Cerebellar cortex (tissue), 1 donor: ENCODE measurements around the gene CMTM6.
"Not testable (repeated sequence)": the region's sequence is repeated elsewhere in the genome, so short reads cannot be mapped to it uniquely, and the experiment has no call there.

ENCODE experiments used
- DNase-seq: peaks from one replicate; pipeline ENCODE4 v3.0.0-alpha.2; 2015; ENCODE audit warnings: low spot score

Gene CMTM6

DNA sequence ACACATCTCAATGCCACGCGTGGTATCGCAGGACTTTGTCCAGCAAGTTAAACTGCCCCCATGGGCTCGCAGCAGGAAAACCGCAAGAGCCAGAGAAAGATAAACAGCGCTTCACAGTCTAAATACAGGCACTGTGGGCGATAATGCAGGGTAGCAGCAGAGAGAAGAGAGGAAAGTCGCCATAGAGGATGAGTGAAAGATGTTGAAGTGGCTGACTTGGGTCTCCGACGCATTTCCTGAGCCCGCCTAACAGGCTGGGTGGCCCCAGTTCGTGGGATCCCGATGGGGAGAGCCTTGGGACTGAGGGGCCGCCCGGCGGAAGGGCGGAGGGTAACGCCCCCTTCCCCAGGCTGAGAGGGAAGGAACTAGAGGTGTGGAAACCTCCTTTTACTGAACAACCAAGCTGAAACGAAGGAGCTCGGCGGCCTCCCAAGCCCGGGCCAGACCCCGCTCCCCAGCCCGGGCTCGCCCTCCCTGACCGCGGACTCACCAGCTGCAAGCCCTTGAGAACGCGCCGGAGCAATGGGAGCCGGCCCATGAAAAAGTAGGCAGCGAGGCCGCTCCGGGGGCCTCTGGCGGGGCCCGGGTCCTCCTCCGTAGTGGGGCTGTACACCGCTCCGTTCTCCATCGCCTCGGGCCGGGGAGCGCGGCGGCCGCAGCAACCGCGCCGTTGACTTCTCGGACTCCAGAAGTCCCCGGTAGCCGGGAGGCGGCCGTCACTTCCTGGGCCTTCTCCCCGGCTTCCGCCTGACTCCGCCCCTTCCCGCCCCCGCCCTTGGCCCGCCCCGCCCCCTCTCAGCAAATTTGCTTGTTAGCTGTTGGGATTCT, at the start of gene CMTM6:
CMTM6 (minus strand) TSS at position 735 of the 828 bp plus-strand sequence; CDS start at position 628, 107 bp downstream.
- peak; percentile 84 for DNase-seq

DNA sequence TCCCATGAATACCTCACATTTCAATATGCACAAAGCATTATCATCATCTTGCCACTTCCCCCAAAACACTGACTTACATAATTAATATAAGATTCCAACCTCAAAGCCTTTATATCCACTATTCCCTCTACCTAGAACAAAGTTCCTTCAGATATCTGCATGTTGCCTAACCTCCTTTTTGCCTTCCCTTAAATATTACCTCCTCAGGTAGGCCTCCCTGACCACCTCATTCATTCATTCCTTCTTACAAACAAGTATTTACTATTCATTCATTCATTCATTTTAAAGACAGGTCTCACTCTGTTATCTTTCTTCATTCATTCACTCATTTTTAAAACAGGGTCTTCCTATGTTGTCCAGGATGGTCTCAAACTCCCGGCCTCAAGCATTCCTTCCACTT, 49.4 kb upstream of the CMTM6 start:
- DNase-seq, result no peak

- DNase-seq, result no peak
Observed at GRCh38 chr3:32551496-32551895, 48.8 kb upstream of the CMTM6 start.

DNA sequence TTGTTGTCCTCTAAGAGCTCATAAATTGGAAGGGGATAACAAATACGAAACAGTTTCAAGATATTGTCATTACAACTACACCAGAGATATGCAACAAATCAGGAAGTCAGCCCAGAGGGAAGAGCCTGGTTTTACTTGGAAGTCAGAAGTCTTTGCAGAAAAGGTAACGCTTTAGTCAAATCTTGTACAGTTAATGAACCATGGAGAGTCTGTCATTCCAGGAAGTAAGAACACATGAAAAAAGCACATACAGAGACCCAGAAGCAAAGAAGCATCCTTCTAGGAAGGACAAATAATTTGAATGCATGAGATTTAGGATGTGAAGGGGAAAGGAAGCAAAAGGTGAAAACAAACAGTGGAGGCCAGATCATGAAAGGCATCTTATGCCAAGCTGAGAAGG, 48.4 kb upstream of the CMTM6 start:
- DNase-seq, result no peak

GRCh38 chr3:32545305-32545704, 42.7 kb upstream of the CMTM6 start:
- no peak for DNase-seq

DNA sequence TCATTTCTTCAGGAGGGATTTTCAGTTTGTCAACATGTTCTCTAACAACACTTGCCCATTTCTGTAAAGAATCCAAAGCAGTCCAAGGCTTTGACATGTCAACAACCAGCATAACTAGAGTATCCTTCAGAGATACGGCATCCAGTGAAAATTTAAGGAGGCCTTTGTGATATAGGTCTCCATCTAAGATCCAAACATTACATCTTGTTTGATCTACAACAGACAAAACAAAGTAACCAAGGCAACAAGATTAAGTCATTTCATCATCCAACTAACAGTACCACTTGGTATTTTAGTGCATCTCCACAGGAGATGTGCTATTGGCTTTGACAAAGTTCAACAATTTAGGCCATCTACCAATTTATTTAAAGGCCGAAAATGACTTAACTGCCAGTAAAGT, 42.2 kb upstream of the CMTM6 start:
- no peak for DNase-seq

GRCh38 chr3:32542807-32543206, 40.2 kb upstream of the CMTM6 start:
- DNase-seq, result no peak

DNA sequence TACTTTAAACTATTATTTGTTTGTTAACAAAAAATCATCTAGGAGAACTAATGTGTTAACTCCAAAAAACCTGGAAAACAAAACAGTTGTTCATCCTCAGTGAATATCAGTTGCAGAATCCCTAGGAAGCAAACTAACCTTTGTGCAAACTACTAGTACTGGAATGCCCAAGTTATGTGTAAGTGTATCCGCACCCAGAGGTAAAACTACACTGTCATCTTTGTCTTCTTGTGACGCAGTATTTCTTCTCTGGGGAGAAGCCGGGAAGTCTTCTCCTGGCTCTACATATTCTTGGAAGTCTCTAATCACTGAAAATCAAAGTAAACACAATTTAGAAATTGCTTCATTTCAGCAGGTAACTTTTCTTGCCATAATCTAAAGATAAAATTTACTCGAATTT, 38.2 kb upstream of the CMTM6 start:
- DNase-seq, result no peak

DNA sequence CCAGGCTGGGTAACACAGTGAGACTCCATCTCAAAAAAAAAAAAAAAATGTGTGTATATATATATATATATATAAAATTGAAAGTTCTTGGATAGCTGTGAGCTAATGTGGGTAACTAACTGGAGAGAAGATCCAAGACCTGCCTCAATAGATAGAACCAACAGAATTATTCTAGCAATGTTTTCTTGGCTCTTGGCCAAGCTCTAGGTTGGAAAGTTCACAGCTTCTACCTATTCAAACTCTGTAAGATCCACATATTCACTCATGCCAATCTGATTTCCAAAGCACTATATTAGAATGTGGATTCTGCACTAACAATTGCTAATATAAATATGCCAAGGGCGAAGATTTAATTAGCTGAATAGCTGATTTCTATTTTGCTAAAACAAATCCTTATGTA, 29.8 kb upstream of the CMTM6 start:
- DNase-seq, result no peak

GRCh38 chr3:32531010-32531647, 28.5 kb upstream of the CMTM6 start:
- DNase-seq, result no peak

DNA sequence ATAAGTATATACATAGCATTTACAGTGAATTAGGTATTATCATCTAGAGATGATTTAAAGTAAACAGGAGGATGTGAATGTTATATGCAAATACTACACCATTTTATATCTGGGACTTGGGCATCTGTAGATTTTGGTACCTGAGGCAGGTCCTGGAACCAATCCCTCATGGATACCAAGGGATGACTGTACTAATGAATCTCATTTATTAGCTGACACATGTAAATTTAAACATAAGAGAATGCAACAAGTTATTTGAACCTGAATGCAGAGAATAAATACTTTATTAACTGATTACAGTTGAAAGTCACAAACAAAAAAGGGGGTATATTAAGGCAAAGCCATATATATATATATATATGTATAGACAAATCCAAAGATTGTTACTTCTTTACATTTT, 23.1 kb upstream of the CMTM6 start:
- no peak for DNase-seq

DNA sequence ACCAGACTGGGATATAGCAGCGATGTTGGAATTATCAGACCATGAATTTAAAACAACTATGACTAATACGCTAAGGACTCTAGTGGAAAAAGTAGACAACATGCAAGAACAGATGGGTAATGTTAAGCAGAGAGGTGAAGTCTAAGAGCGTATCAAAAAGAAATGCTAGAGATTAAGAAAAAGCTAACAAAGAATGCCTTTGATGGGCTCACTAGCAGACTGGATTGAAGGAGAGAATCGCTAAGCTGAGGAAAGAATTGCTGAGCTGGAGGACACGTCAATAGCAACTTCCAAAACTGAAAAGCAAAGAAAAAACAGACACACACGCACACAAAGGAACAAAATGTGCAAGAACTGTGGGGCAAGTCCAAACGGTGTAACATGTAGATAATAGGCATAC, 20.0 kb upstream of the CMTM6 start:
- no peak for DNase-seq

GRCh38 chr3:32518921-32519320, 16.3 kb upstream of the CMTM6 start:
- DNase-seq, result not testable (repeated sequence)

DNA sequence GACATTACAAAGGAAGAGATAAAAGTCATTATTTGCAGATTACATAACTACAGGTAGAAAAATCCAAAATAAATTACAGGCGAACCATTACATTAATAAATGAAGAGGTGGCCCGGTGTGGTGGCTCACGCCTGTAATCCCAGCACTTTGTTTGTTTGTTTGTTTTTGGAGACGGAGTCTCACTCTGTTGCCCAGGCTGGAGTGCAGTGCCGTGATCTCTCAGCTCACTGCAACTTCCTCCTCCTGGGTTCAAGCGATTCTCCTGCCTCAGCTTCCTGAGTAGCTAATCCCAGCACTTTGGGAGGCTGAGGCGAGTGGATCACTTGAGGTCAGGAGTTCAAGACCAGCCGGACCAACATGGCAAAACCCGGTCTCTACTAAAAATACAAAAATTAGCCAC, 14.1 kb upstream of the CMTM6 start:
- DNase-seq, result not testable (repeated sequence)

DNA sequence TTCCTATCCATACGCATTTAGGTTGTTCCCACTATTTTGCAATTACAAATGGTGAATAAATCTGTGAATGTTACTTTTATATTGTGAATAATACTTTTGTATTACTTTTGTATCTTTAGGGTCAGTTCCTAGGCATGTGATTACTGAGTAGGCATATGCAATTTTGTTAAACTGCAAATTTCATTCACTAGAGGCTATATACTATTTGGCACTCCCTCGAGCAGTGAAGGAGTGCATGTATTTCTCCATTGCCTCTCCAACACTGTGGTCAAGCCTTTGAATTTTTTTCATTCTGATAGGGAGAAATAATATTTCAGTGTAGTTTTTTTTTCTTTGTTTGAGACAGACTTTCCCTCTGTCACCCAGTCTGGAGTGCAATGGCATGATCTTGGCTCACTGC, 8.4 kb upstream of the CMTM6 start:
- no peak for DNase-seq

DNA sequence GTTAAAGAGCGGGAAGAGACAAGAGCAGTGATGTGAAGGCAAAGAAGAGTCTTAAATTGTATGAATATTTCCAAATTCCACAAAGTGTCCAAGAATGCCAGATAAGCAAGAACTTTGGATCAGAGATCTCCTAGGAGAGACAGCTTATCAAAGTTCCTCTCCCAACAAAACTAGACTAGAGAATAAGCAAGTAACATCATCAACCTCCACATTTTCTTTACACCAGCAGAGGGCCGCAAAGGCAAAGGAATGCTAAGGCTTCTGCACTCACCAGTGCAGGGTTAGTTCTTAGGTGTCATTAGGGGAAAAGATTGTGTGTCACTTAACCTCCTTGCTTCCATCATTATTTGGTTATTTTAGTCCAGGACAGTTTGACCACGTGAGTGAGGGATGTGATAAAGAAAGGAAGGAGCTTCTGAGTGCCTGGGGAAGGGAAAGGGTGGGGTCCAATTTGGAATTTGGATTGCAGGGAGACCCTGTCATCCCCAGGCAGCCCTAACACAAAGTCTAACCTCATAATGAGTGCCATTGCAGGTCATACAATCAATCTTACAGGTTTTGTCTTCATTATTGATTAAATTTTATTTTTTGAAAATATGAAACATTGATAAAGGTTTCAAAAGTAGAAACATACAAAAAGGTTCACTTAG, 7.5 kb upstream of the CMTM6 start:
- peak; percentile 82 for DNase-seq

GRCh38 chr3:32508711-32509110, 6.1 kb upstream of the CMTM6 start:
- no peak for DNase-seq

DNA sequence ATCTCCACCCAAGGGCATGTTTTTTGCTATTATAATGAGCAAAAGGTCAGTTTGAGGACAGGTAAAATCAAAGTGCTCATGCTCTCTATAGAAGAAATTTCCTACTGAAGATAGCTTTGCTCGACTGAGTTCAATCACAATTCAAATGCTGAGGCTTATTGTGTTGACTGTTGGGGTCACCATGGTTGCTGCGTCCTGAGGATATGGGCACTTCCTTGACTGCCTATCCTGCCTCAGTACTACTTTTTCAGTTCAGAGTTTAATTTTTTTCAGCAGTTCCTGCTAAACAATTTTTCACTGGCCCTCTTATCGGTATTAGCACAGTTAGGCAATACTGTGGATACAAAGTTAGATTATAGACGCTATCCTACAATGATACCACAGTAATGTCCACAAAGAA, 3.8 kb upstream of the CMTM6 start:
- DNase-seq, result no peak

DNA sequence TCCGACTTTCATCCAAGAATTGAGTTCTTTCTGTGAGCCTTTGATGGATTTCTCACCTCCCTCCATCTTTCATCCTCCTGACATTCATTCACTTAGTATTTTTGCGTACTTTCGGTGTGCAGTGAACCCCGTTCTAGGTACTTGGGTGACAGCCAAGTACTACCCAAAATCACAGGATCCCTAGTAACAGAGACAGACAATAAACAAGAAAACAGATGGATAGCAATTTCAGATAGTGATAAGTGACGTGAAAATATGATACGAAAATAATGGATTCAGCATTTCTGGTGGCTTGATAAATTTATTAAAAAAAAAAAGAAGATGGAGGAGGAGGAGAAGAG, 264 bp upstream of the CMTM6 start:
- no peak for DNase-seq

- DNase-seq, result no peak
Observed at GRCh38 chr3:32501783-32502117, 902 bp downstream of the CMTM6 start.

DNA sequence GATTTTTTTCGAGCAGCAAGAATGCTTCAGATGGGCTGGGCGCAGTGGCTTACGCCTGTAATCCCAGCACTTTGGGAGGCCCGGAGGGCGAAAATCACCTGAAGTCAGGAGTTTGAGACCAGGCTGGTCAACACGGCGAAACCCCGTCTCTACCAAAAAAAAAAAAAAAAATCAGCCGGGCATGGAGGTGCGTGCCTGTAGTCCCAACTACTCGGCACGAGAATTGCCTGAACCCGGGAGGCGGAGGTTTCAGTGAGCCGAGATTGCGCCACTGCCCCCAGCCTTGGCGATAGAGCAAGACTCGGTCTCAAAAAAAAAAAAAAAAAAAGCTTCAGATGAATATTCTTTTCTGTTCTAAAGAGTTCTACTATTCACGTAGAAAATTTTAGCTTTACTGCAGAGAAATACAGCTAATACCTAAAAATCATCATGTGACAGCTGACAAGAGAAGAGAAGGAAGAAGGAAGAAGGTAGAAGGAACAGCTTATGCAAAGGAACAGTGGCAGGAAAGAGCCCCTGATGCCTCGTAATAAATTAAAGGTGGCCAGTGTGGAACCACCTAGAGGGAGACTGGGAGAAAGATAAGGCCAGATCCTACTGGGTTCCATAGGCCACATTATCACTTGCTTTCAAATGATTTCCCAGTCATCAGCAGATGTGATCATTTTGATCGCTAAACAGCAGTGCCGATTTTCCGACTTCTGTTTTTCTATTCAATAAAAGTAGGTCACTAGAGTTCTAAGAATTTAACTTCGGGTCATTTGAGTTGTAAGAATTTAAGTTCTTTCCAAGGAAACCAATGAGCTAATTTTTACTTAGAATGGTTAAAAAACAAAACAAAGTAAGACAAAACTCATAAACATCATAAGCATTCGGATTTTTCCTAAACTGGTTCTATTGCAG, 1.5 kb downstream of the CMTM6 start:
- DNase-seq, result peak; percentile 17

- no peak for DNase-seq
Observed at GRCh38 chr3:32500231-32500630, 2.4 kb downstream of the CMTM6 start.
